HepG2 (cell line): ENCODE measurements around the gene CBL. TPM values are rescaled to one million over a fixed set of nuclear protein-coding genes. Genes with fewer than 3 reads are reported as not detected.

Experiments used
- ATAC-seq: fragments of 200-7000 bp; cut with Tn5 transposase; 3 replicates; pipeline ENCODE4 v1.9.1; 2020; ENCODE audit warnings: mild to moderate bottlenecking, moderate library complexity
- BruUV-seq: library from RNA; stranded (reverse); fragments of 400-500 nt; replicated peaks from 2 replicates; lab custom pipeline; 2021; lab: Mats Ljungman, UMichigan
- CTCF ChIA-PET: fragments of 300-600 bp; formaldehyde crosslinking; extraction: SDS; loops from one replicate; lab custom pipeline; 2021; ENCODE audit warnings: low total read pairs, inconsistent platforms, low intra/inter-chr PET ratio; lab: Yijun Ruan, JAX
- POLR2A ChIA-PET: fragments of 350-600 bp; sonication (Branson Sonifier 250); formaldehyde crosslinking; loops from one replicate; lab custom pipeline; 2020; ENCODE audit warnings: antibody characterized with exemption, inconsistent platforms; lab: Yijun Ruan, JAX
- DNase-seq: peaks from one replicate; pipeline ENCODE4 v3.0.0-alpha.2; 2015; ENCODE audit warnings: low spot score
- FAIRE-seq: peaks from 3 replicates; lab custom pipeline; 2011; peaks lifted over from hg19 to GRCh38; lab: Jason Lieb, UNC
- H2AFZ ChIP-seq: one replicate; pipeline ENCODE4 v1.6.1; 2011; ENCODE audit warnings: low read length, inconsistent platforms
- H3K27ac ChIP-seq: fragments of 300-600 bp; 3 replicates; pipeline ENCODE4 v1.8.0; 2011; ENCODE audit warnings: mixed run types, mild to moderate bottlenecking, mixed read lengths, low read length, inconsistent platforms; ENCODE audit not compliant: insufficient read depth; ENCODE audit errors: extremely low read length
- H3K27me3 ChIP-seq, 2 experiments: fragments of 200-600 bp in 1 of 2; 2 replicates in 1 of 2; 3 replicates in 1 of 2; pipeline versions ENCODE4 v1.6.0 to v1.8.0; 2011; ENCODE audit warnings: low read length in 2 of 2, mild to moderate bottlenecking in 2 of 2, moderate library complexity in 2 of 2, inconsistent platforms in 1 of 2; ENCODE audit not compliant: insufficient read depth in 2 of 2, control insufficient read depth in 1 of 2
- H3K36me3 ChIP-seq, 2 experiments: fragments of 200-600 bp in 1 of 2; replicated peaks in 1 of 2; 2 replicates in 1 of 2; 3 replicates in 1 of 2; pipeline versions ENCODE4 v1.5.1 to v1.8.0; 2011; ENCODE audit warnings: low read length in 2 of 2, inconsistent platforms in 1 of 2; ENCODE audit not compliant: insufficient read depth in 2 of 2, control insufficient read depth in 1 of 2
- H3K4me1 ChIP-seq: 2 replicates; pipeline ENCODE4 v1.5.1; 2012; ENCODE audit warnings: low read length, inconsistent platforms; ENCODE audit not compliant: insufficient read depth
- H3K4me2 ChIP-seq: 2 replicates; pipeline ENCODE4 v1.6.0; 2011; ENCODE audit warnings: low read depth, low read length, inconsistent platforms
- H3K4me3 ChIP-seq, 3 experiments: fragments of 200-600 bp in 1 of 3; sonication (generic), shearing (Covaris generic) in 1 of 3; replicated peaks in 1 of 3; 2 replicates each; pipeline ENCODE4 v1.5.1; 2011 to 2016; ENCODE audit warnings: low read length in 3 of 3, inconsistent platforms in 2 of 3, low read depth in 2 of 3, mild to moderate bottlenecking in 2 of 3, control low read depth in 1 of 3, mixed read lengths in 1 of 3; ENCODE audit not compliant: insufficient read depth in 1 of 3
- H3K79me2 ChIP-seq: one replicate; pipeline ENCODE4 v1.6.1; 2011; ENCODE audit warnings: low read length, inconsistent platforms; ENCODE audit not compliant: insufficient read depth
- H3K9ac ChIP-seq: 2 replicates; pipeline ENCODE4 v1.6.0; 2011; ENCODE audit warnings: mild to moderate bottlenecking, low read depth, low read length, inconsistent platforms; ENCODE audit not compliant: insufficient read depth
- H3K9me3 ChIP-seq: 2 replicates; pipeline ENCODE4 v1.5.1; 2012; ENCODE audit warnings: mild to moderate bottlenecking, low read length
- H4K20me1 ChIP-seq: 2 replicates; pipeline ENCODE4 v1.6.0; 2011; ENCODE audit warnings: inconsistent platforms, mild to moderate bottlenecking, low read length, moderate library complexity; ENCODE audit not compliant: insufficient read depth
- CCDC6 ChIP-seq: sonication (generic); formaldehyde crosslinking; IDR thresholded peaks from 2 replicates; pipeline ENCODE4 v1.8.1; 2022; ENCODE audit warnings: mild to moderate bottlenecking, missing genetic modification reagents, moderate library complexity
- DNMT1 ChIP-seq: sonication (generic); formaldehyde crosslinking; IDR thresholded peaks from 2 replicates; pipeline ENCODE4 v1.5.1; 2020; ENCODE audit warnings: mild to moderate bottlenecking, missing genetic modification reagents
- GTF2F1 ChIP-seq: fragments of 150-350 bp; IDR thresholded peaks from 2 replicates; pipeline ENCODE4 v1.6.1; 2014; ENCODE audit warnings: low read length
- IRF2 ChIP-seq: IDR thresholded peaks from 2 replicates; pipeline ENCODE4 v1.6.1; 2018; ENCODE audit warnings: missing genetic modification reagents, missing compliant biosample characterization
- MNT ChIP-seq: fragments of 450-650 bp; IDR thresholded peaks from 2 replicates; pipeline ENCODE4 v1.6.1; 2016
- PAXIP1 ChIP-seq: sonication (generic); formaldehyde crosslinking; conservative IDR thresholded peaks from 2 replicates; pipeline ENCODE4 v1.4.0; 2020; ENCODE audit warnings: mild to moderate bottlenecking, missing genetic modification reagents, moderate library complexity
- PHF21A ChIP-seq: sonication (generic); formaldehyde crosslinking; IDR thresholded peaks from 2 replicates; pipeline ENCODE4 v1.5.0; 2020; ENCODE audit warnings: mild to moderate bottlenecking, missing genetic modification reagents
- SMARCE1 ChIP-seq: fragments of 450-650 bp; IDR thresholded peaks from 2 replicates; pipeline ENCODE4 v1.6.1; 2017; ENCODE audit warnings: borderline replicate concordance
- YEATS4 ChIP-seq: sonication (generic); formaldehyde crosslinking; IDR thresholded peaks from 2 replicates; pipeline ENCODE4 v1.4.0; 2020; ENCODE audit warnings: missing genetic modification reagents, borderline replicate concordance
- ZBTB34 ChIP-seq: sonication (generic); formaldehyde crosslinking; IDR thresholded peaks from 2 replicates; pipeline ENCODE4 v1.8.0; 2022; ENCODE audit warnings: mild to moderate bottlenecking, missing genetic modification reagents
- ZMAT3 ChIP-seq: sonication (generic); formaldehyde crosslinking; conservative IDR thresholded peaks from 2 replicates; pipeline ENCODE4 v1.7.0; 2021; ENCODE audit warnings: missing genetic modification reagents
- ZNF619 ChIP-seq: sonication (generic); formaldehyde crosslinking; IDR thresholded peaks from 2 replicates; pipeline ENCODE4 v1.4.0; 2020; ENCODE audit warnings: mild to moderate bottlenecking, missing genetic modification reagents
- ZNF776 ChIP-seq: sonication (generic); formaldehyde crosslinking; IDR thresholded peaks from 2 replicates; pipeline ENCODE4 v1.4.0; 2020; ENCODE audit warnings: mild to moderate bottlenecking, missing genetic modification reagents
- WGBS: methylation state at CpG from one replicate; pipeline ENCODE4 v1.1.6; 2017; ENCODE audit warnings: low lambda C conversion rate; 5-methylcytosine and 5-hydroxymethylcytosine counted together
- in situ Hi-C: cut with HindIII; loops from 2 replicates; pipeline ENCODE4 v1.10.0; 2017; ENCODE audit warnings: low pct_unique_long_range_greater_than_20kb; ENCODE audit not compliant: extremely low pct_ligation_motif_present
- intact Hi-C: fragments of 100-400 bp; cut with micrococcal nuclease; formaldehyde crosslinking; loops from one replicate; pipeline ENCODE4 v1.10.0; 2022; ENCODE audit not compliant: unreplicated experiment
- polyA plus RNA-seq, 8 experiments: library from polyadenylated mRNA; depleted of rRNA in 3 of 8; stranded (reverse) in 7 of 8; unstranded in 1 of 8; fragments of >200 nt; fragmentation: Illumina TruSeq in 4 of 8; extraction: Trizol in 4 of 8; gene quantifications; 2 replicates each; pipeline versions ENCODE4 v1.2.1 to v1.2.3, GENCODE V29; 2011 to 2016; ENCODE audit warnings: low read depth in 4 of 8, missing spikeins in 1 of 8, mixed read lengths in 1 of 8; ENCODE audit not compliant: insufficient read depth in 1 of 8
- total RNA-seq, 5 experiments: library from RNA; depleted of rRNA; stranded (reverse); fragments of >200 nt; fragmentation: Illumina TruSeq; extraction: Trizol; gene quantifications; 2 replicates each; pipeline ENCODE4 v1.2.3, GENCODE V29; 2016; ENCODE audit warnings: low read depth in 1 of 5

Gene CBL
- total and polyA plus RNA-seq, 2 of the 13 experiments (the other 11 are each of a cell fraction or from before 2014, with no cell fraction given) = 6.6 to 7.4 TPM

- POLR2A ChIA-PET = no interaction called here
- no peaks in the 10 kb centered on the region for H3K79me2 ChIP-seq
- TF ChIP-seq ZNF776 (CRISPR knock-in tag) = no peak
- TF ChIP-seq ZBTB34 = no peak
- no peak for TF ChIP-seq IRF2
- no peak for TF ChIP-seq ZMAT3
- no peak for TF ChIP-seq YEATS4
- TF ChIP-seq PHF21A (CRISPR knock-in tag) = 0 out of 2 replicates have a peak, but pooled peaks have one; percentile 0
- no peak for TF ChIP-seq DNMT1 (CRISPR knock-in tag)
- TF ChIP-seq, all 625 proteins: peak for 1
- no peaks in the 10 kb centered on the region for H4K20me1 ChIP-seq
- H3K27me3 ChIP-seq = no peaks in the 10 kb centered on the region; a peak in 1 of 5 replicates
- no peaks in the 10 kb centered on the region for H3K9me3 ChIP-seq
- H2AFZ ChIP-seq = peak overlapping the region; percentile 61
- DNase-seq (no peak), FAIRE-seq (no peak), ATAC-seq (no peak)
- CTCF ChIA-PET = no interaction called here
- 27% methylated on average over 4 of the region's 4 CpGs for WGBS
- H3K4me2 ChIP-seq = no peak overlapping the region
- H3K27ac ChIP-seq = no peak overlapping the region
- BruUV-seq = no TSS peak
- no peaks in the 10 kb centered on the region for H3K36me3 ChIP-seq
- in situ Hi-C loops = no loop called here
- H3K4me3 ChIP-seq = no peak overlapping the region
- intact Hi-C loops = loop anchor here (10.0 kb wide), 1 partner anchor 119 kb away; the partner anchor contains the start of gene CBL
- peaks cover 51% of the 10 kb centered on the region for H3K4me1 ChIP-seq
- no peak overlapping the region for H3K9ac ChIP-seq
These were observed 118.0 kb downstream of the CBL start for GRCh38 chr11:119324189-119324588.

GRCh38 chr11:119329320-119329719, 123.2 kb downstream of the CBL start:
- Histone ChIP-seq H3K9me3 (no peaks in the 10 kb centered on the region), H3K9ac (no peak overlapping the region), H3K4me1 (peaks cover 16% of the 10 kb centered on the region; the same call in 1 of the 2 replicates), H3K36me3 (no peaks in the 10 kb centered on the region), H2AFZ (no peak overlapping the region), H3K27ac (no peak overlapping the region), H3K27me3 (no peaks in the 10 kb centered on the region; a peak in 1 of 5 replicates), H4K20me1 (no peaks in the 10 kb centered on the region), H3K4me2 (no peak overlapping the region), H3K4me3 (no peak overlapping the region), H3K79me2 (no peaks in the 10 kb centered on the region)
- in situ Hi-C loops (no loop called here), intact Hi-C loops (loop anchor here (10.0 kb wide), 1 partner anchor 125 kb away; the partner anchor contains the start of gene CBL)
- DNase-seq (no peak), ATAC-seq (no peak), FAIRE-seq (no peak)
- 8% methylated on average over 2 of the region's 2 CpGs for WGBS
- ChIA-PET CTCF (no interaction called here), POLR2A (interaction anchor here (0.7 kb wide), 1 partner anchor 1392 kb away, joined by 3 read pairs; no protein-coding TSS in a partner anchor)
- no TSS peak for BruUV-seq
- no peak for TF ChIP-seq CCDC6 (CRISPR knock-in tag)
- no peak for TF ChIP-seq PAXIP1
- no peak for TF ChIP-seq MNT
- no peak for TF ChIP-seq GTF2F1
- TF ChIP-seq SMARCE1 = no peak
- no peak for TF ChIP-seq ZNF619 (CRISPR knock-in tag)
